WERI-Rb-1 (cell line): Measurements from ENCODE around the gene KCTD15.

ENCODE experiments used
- DNase-seq: peaks from one replicate; pipeline ENCODE4 v3.0.0-alpha.2; 2020
- H3K27ac ChIP-seq: fragments of 250-450 bp; sonication (Bioruptor Pico); 2 replicates; pipeline ENCODE4 v1.5.1; 2020; ENCODE audit warnings: mild to moderate bottlenecking, moderate library complexity
- H3K27me3 ChIP-seq: fragments of 250-450 bp; sonication (Bioruptor Pico); 2 replicates; pipeline ENCODE4 v1.5.1; 2021; ENCODE audit warnings: mild to moderate bottlenecking, low read depth, moderate library complexity; ENCODE audit not compliant: insufficient read depth, severe bottlenecking
- H3K36me3 ChIP-seq: fragments of 250-450 bp; sonication (Bioruptor Pico); 2 replicates; pipeline ENCODE4 v1.5.1; 2020; ENCODE audit warnings: mild to moderate bottlenecking, moderate library complexity
- H3K4me3 ChIP-seq: 2 replicates; pipeline ENCODE4 v1.5.1; 2011; ENCODE audit warnings: low read depth, mild to moderate bottlenecking, control low read depth, low read length
- H3K9me3 ChIP-seq: fragments of 250-450 bp; sonication (Bioruptor Pico); 2 replicates; pipeline ENCODE4 v1.5.1; 2021; ENCODE audit warnings: mild to moderate bottlenecking, moderate library complexity; ENCODE audit not compliant: severe bottlenecking
- CTCF ChIP-seq: IDR thresholded peaks from 2 replicates; pipeline ENCODE4 v1.5.1; 2011; ENCODE audit warnings: low read depth, mild to moderate bottlenecking, control low read depth, inconsistent platforms, low read length

The KCTD15 gene

DNA sequence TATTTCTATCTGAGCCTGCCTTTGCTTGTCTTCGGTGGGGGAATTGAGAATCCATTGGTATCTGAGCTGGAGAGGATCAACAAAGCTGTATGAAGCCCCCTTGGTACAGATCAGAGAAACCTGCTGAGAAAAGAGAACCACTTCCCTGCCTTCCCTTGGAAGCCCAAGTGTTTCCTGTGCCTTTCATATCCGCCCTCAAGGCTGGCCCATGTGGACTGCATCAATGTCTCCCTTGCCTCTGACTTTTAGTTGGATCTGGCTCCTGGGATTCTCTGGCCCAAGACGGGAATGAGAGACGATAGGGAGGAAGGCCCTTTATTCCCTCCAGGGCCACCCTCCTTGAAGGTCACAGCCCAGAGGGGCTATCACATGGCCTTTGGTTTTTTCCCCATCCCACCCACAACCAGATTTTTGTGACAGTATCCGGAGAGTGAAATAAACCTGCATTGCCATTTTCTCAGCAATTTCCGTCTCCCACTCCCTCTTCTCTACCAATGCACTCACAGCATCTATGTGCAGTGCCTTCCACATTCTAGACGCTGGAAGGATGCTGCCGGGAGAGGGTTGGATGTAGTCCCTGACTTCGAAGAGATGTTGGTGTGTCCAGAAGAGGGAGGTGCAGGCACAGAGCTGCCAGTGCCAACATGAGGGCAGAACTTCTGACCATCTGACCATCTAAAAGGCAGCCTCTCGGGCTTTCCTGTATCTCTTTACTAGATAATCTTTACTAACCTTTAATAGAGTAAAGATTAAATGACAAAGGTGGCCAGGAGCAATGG, 63.8 kb downstream of the KCTD15 start:
- Histone ChIP-seq H3K27me3 (no peaks in the 10 kb centered on the region), H3K9me3 (no peaks in the 10 kb centered on the region), H3K27ac (no peak overlapping the region), H3K36me3 (no peaks in the 10 kb centered on the region), H3K4me3 (no peak overlapping the region)
- no peak for DNase-seq
- no peak for TF ChIP-seq CTCF

DNA sequence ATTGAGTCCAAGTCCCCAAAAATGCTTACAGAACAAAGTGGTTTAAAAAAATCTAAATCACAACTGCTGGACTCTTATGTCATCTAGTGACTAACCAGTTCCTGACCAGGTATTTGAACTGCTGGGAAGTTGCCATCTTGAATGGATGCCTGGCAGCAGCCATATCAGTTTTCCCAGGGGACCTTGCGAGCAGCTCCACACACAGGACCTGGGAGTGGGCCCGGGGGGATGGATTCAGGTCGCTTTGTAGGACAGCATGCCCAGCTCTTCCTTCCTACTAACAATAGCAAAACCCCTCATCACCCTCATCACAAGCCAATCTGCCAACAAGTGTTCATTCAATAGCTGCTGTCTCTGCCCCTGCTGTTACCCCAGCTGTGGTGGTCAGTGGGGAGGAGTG, 65.3 kb downstream of the KCTD15 start:
- H3K4me3 ChIP-seq: no peak overlapping the region
- H3K27me3 ChIP-seq: no peaks in the 10 kb centered on the region
- no peaks in the 10 kb centered on the region for H3K9me3 ChIP-seq
- H3K27ac ChIP-seq: no peak overlapping the region
- no peak for DNase-seq
- no peak for TF ChIP-seq CTCF
- H3K36me3 ChIP-seq: no peaks in the 10 kb centered on the region

GRCh38 chr19:33862981-33863380, 66.3 kb downstream of the KCTD15 start:
- Histone ChIP-seq H3K4me3 (no peak overlapping the region), H3K36me3 (no peaks in the 10 kb centered on the region), H3K9me3 (no peaks in the 10 kb centered on the region), H3K27ac (no peak overlapping the region), H3K27me3 (no peaks in the 10 kb centered on the region)
- no peak for TF ChIP-seq CTCF
- DNase-seq: no peak

- Histone ChIP-seq H3K4me3 (no peak overlapping the region), H3K27me3 (no peaks in the 10 kb centered on the region), H3K36me3 (no peaks in the 10 kb centered on the region), H3K9me3 (no peaks in the 10 kb centered on the region), H3K27ac (no peak overlapping the region)
- TF ChIP-seq CTCF: no peak
- DNase-seq: no peak
These were observed 66.8 kb downstream of the KCTD15 start for GRCh38 chr19:33863436-33863835.

GRCh38 chr19:33864311-33864850, 67.7 kb downstream of the KCTD15 start:
- Histone ChIP-seq H3K9me3 (no peaks in the 10 kb centered on the region), H3K27ac (no peak overlapping the region), H3K27me3 (no peaks in the 10 kb centered on the region), H3K36me3 (no peaks in the 10 kb centered on the region), H3K4me3 (no peak overlapping the region)
- TF ChIP-seq CTCF: no peak
- no peak for DNase-seq

DNA sequence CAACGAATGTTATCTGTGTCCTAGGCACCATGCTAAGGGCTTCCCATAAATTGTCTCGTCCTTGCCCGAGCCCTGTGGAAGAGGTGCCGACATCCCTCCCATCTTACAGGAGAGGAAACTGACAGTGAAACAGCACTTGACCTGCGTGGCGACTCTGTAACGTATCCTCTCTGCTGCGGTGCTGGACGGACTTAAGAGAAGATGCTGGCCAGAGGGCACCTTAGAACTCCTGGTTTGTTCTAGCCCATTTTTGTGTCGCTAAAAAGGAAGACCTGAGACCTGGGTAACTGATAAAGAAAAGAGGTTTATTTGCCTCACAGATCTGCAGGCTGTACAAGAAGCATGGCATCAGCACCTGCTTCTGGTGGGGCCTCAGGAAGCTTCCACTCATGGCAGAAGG, 68.6 kb downstream of the KCTD15 start:
- DNase-seq: no peak
- Histone ChIP-seq H3K9me3 (no peaks in the 10 kb centered on the region), H3K4me3 (no peak overlapping the region), H3K27me3 (no peaks in the 10 kb centered on the region), H3K27ac (no peak overlapping the region), H3K36me3 (no peaks in the 10 kb centered on the region)
- TF ChIP-seq CTCF: no peak
